Activated naive CD4-positive, alpha-beta T cell treated with anti-CD3 and anti-CD28 coated beads, Interleukin-2, amount 10 ng/mL, durations not matched to agents 7 days and 5 days (primary cell): ENCODE measurements around the gene AMDHD2.
"Not testable (repeated sequence)": the region's sequence is repeated elsewhere in the genome, so short reads cannot be mapped to it uniquely, and the experiment has no call there.

ENCODE experiments used
- CTCF ChIA-PET: fragments of 350-600 bp; sonication (Branson Sonifier 250); formaldehyde crosslinking; loops from one replicate; lab custom pipeline; 2021; ENCODE audit warnings: antibody characterized with exemption; lab: Charles Lee
- DNase-seq: peaks from one replicate; pipeline ENCODE4 v3.0.0-alpha.2; 2020
- H3K27ac Mint-ChIP-seq: one replicate; pipeline ENCODE4 v1.8.0; 2021; ENCODE audit warnings: mild to moderate bottlenecking, moderate library complexity, mixed read lengths
- H3K27me3 Mint-ChIP-seq: one replicate; pipeline ENCODE4 v1.8.0; 2021; ENCODE audit warnings: mild to moderate bottlenecking, mixed read lengths
- H3K36me3 Mint-ChIP-seq: one replicate; pipeline ENCODE4 v1.8.0; 2021; ENCODE audit warnings: mixed read lengths
- H3K4me1 Mint-ChIP-seq: one replicate; pipeline ENCODE4 v1.8.0; 2021; ENCODE audit warnings: mixed read lengths
- H3K4me3 Mint-ChIP-seq: one replicate; pipeline ENCODE4 v1.8.0; 2021; ENCODE audit warnings: mild to moderate bottlenecking, moderate library complexity, mixed read lengths
- H3K9me3 Mint-ChIP-seq: one replicate; pipeline ENCODE4 v1.8.0; 2021; ENCODE audit warnings: mixed read lengths

Gene AMDHD2

GRCh38 chr16:2560798-2561133 lies 40.6 kb downstream of the AMDHD2 start:
- H3K4me3 Mint-ChIP-seq, H3K9me3 Mint-ChIP-seq, H3K27ac Mint-ChIP-seq, H3K27me3 Mint-ChIP-seq, H3K36me3 Mint-ChIP-seq, CTCF ChIA-PET, H3K4me1 Mint-ChIP-seq: not testable (repeated sequence)
- DNase-seq = peak; percentile 80

- H3K36me3 Mint-ChIP-seq, CTCF ChIA-PET, H3K4me1 Mint-ChIP-seq, H3K27ac Mint-ChIP-seq, H3K4me3 Mint-ChIP-seq, DNase-seq, H3K27me3 Mint-ChIP-seq, H3K9me3 Mint-ChIP-seq: not testable (repeated sequence)
These were observed 47.3 kb downstream of the AMDHD2 start for GRCh38 chr16:2567506-2567905.

DNA sequence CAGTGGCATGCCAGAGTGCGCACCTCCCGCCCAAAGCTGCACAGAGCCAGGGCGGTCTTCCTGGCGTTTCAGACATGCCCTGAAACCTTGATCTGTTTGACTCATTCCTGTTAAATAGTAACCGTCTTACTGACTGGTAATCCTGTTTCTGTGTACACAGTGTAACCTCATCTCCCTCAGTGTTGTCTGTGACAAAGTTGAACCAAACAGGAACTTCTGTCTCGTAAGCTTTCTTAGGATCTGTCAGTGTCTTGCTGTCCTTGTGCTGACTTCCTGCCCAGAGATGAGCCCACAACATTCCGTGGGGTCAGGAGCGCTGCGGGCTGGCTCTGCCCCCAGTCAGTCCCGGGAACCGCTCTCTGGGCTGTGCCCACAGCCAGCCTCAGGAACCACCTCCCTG lies 48.4 kb downstream of the AMDHD2 start:
- H3K27ac Mint-ChIP-seq, CTCF ChIA-PET, H3K9me3 Mint-ChIP-seq, H3K4me1 Mint-ChIP-seq, DNase-seq, H3K36me3 Mint-ChIP-seq, H3K27me3 Mint-ChIP-seq, H3K4me3 Mint-ChIP-seq: not testable (repeated sequence)

DNA sequence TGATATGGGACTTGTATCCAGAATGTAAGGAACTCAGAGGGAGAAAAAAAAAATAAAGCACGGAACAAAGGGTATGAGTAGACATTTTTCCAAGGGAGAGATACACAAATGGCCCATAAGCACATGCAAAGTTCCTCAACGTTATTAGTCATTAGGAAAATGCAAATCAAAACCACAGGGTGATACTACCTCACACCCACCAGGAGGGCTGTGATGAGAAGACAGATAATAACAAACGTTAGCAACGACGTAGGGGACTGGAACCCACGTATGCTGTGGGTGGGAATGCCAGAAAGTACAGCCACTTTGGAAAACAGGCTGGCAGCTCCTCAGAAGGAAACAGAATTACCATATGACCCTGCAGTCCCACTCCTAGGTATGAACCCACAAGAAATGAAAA lies 52.5 kb downstream of the AMDHD2 start:
- CTCF ChIA-PET, H3K27ac Mint-ChIP-seq, H3K4me1 Mint-ChIP-seq, H3K4me3 Mint-ChIP-seq, H3K27me3 Mint-ChIP-seq, DNase-seq, H3K9me3 Mint-ChIP-seq, H3K36me3 Mint-ChIP-seq: not testable (repeated sequence)

GRCh38 chr16:2575839-2576238 lies 55.7 kb downstream of the AMDHD2 start:
- H3K36me3 Mint-ChIP-seq, H3K4me1 Mint-ChIP-seq, H3K27me3 Mint-ChIP-seq, DNase-seq, CTCF ChIA-PET, H3K9me3 Mint-ChIP-seq, H3K27ac Mint-ChIP-seq, H3K4me3 Mint-ChIP-seq: not testable (repeated sequence)

- H3K27ac Mint-ChIP-seq, H3K27me3 Mint-ChIP-seq, H3K4me1 Mint-ChIP-seq, H3K9me3 Mint-ChIP-seq, H3K36me3 Mint-ChIP-seq, DNase-seq, CTCF ChIA-PET, H3K4me3 Mint-ChIP-seq: not testable (repeated sequence)
These were observed 56.9 kb downstream of the AMDHD2 start for GRCh38 chr16:2577044-2577443.

DNA sequence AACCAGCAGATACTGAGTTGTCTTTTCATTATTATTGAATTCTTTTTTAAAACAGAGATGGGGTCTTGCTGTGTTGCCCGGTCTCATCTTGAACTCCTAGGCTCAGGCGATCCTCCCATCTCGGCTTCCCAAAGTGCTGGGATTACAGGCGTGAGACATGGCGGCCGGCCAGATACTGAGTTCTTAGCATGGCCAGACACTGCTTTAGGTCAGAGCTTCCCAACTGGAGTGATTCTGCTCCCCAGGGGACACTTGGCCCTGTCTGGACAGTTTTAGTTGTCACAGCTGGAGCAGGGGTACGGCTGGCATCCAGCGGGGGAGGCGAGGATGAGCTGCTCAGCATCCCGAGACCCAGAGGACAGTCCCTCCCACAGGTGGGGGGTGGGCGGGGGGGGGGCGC lies 58.7 kb downstream of the AMDHD2 start:
- H3K4me1 Mint-ChIP-seq, CTCF ChIA-PET, H3K36me3 Mint-ChIP-seq, H3K27me3 Mint-ChIP-seq, H3K9me3 Mint-ChIP-seq, H3K4me3 Mint-ChIP-seq, H3K27ac Mint-ChIP-seq, DNase-seq: not testable (repeated sequence)

GRCh38 chr16:2580143-2580542 lies 60.0 kb downstream of the AMDHD2 start:
- DNase-seq = not testable (repeated sequence)

GRCh38 chr16:2580818-2581217 lies 60.6 kb downstream of the AMDHD2 start:
- DNase-seq, H3K4me1 Mint-ChIP-seq, H3K4me3 Mint-ChIP-seq, CTCF ChIA-PET, H3K36me3 Mint-ChIP-seq, H3K9me3 Mint-ChIP-seq, H3K27ac Mint-ChIP-seq, H3K27me3 Mint-ChIP-seq: not testable (repeated sequence)

More at GRCh38 chr16:2580143-2580542, 60.0 kb downstream of the AMDHD2 start:
- H3K9me3 Mint-ChIP-seq, H3K27me3 Mint-ChIP-seq, H3K36me3 Mint-ChIP-seq, H3K4me3 Mint-ChIP-seq, H3K4me1 Mint-ChIP-seq, CTCF ChIA-PET, H3K27ac Mint-ChIP-seq: not testable (repeated sequence)
